MCF 10A (cell line): Measurements from ENCODE around the gene FECH. TPM values are rescaled to one million over a fixed set of nuclear protein-coding genes. Genes with fewer than 3 reads are reported as not detected.

Source experiments
- BruUV-seq: library from RNA; stranded (reverse); fragments of 400-500 nt; replicated peaks from 2 replicates; lab custom pipeline; 2021; lab: Mats Ljungman, UMichigan
- CTCF ChIA-PET: fragments of 300-600 bp; sonication (Branson Sonifier 250); formaldehyde crosslinking; extraction: SDS; loops from one replicate; lab custom pipeline; 2021; ENCODE audit warnings: antibody characterized with exemption, inconsistent platforms; lab: Yijun Ruan, JAX
- POLR2A ChIA-PET: fragments of 300-600, 350-650 bp; sonication (Branson Sonifier 250); formaldehyde crosslinking; extraction: SDS; loops from one replicate; lab custom pipeline; 2020; ENCODE audit warnings: antibody characterized with exemption, inconsistent platforms; lab: Yijun Ruan, JAX
- DNase-seq: peaks from one replicate; pipeline ENCODE4 v3.0.0-alpha.2; 2018; ENCODE audit not compliant: unreplicated experiment
- H3K27ac Mint-ChIP-seq: one replicate; pipeline ENCODE4 v1.8.0; 2022; ENCODE audit warnings: mild to moderate bottlenecking, low read depth, mixed read lengths; ENCODE audit not compliant: unreplicated experiment
- H3K27me3 Mint-ChIP-seq: one replicate; pipeline ENCODE4 v1.8.0; 2022; ENCODE audit warnings: mixed read lengths; ENCODE audit not compliant: insufficient read depth, unreplicated experiment
- H3K36me3 Mint-ChIP-seq: one replicate; pipeline ENCODE4 v1.8.0; 2022; ENCODE audit warnings: mild to moderate bottlenecking, moderate library complexity, mixed read lengths; ENCODE audit not compliant: insufficient read depth, unreplicated experiment
- H3K4me1 Mint-ChIP-seq: one replicate; pipeline ENCODE4 v1.8.0; 2022; ENCODE audit warnings: mixed read lengths; ENCODE audit not compliant: insufficient read depth, unreplicated experiment
- H3K4me3 Mint-ChIP-seq: one replicate; pipeline ENCODE4 v1.8.0; 2022; ENCODE audit warnings: mild to moderate bottlenecking, moderate library complexity, mixed read lengths; ENCODE audit not compliant: unreplicated experiment
- H3K9me3 Mint-ChIP-seq: one replicate; pipeline ENCODE4 v1.8.0; 2022; ENCODE audit warnings: mixed read lengths; ENCODE audit not compliant: unreplicated experiment
- CTCF ChIP-seq: fragments of 200-600 bp; IDR thresholded peaks from one replicate; pipeline ENCODE4 v1.8.0; 2022; ENCODE audit warnings: antibody characterized with exemption, mild to moderate bottlenecking; ENCODE audit not compliant: unreplicated experiment
- intact Hi-C: fragments of 100-400 bp; cut with micrococcal nuclease; formaldehyde crosslinking; loops from 2 replicates; pipeline ENCODE4 v1.14.1; 2022
- total RNA-seq: library from RNA; stranded (reverse); gene quantifications from 2 replicates; pipeline ENCODE4 v1.2.3, GENCODE V29; 2022

FECH gene
- total RNA-seq, 1 experiment from 2014 or later, result 23.4 TPM

- no peak overlapping the region for H3K4me3 Mint-ChIP-seq
- no peak for DNase-seq
- no peaks in the 10 kb centered on the region for H3K9me3 Mint-ChIP-seq
- no peaks in the 10 kb centered on the region for H3K36me3 Mint-ChIP-seq
- POLR2A ChIA-PET, result no interaction called here
- H3K27ac Mint-ChIP-seq, result no peak overlapping the region
- H3K27me3 Mint-ChIP-seq, result no peaks in the 10 kb centered on the region
- H3K4me1 Mint-ChIP-seq, result no peaks in the 10 kb centered on the region
- intact Hi-C loops, result no loop called here
- BruUV-seq, result no TSS peak
- no peak for TF ChIP-seq CTCF
- CTCF ChIA-PET, result interaction anchor here (0.9 to 1.7 kb wide), 2 partner anchors 18 to 23 kb away, joined by 4 to 5 read pairs; no protein-coding TSS in a partner anchor
These were observed 47.9 kb downstream of the FECH start for GRCh38 chr18:57538614-57539013.

GRCh38 chr18:57534511-57534909, 52.0 kb downstream of the FECH start:
- Mint-ChIP-seq H3K27me3 (no peaks in the 10 kb centered on the region), H3K9me3 (no peaks in the 10 kb centered on the region), H3K4me3 (no peak overlapping the region), H3K27ac (no peak overlapping the region), H3K36me3 (no peaks in the 10 kb centered on the region), H3K4me1 (no peaks in the 10 kb centered on the region)
- DNase-seq, result no peak
- intact Hi-C loops, result no loop called here
- no peak for TF ChIP-seq CTCF
- CTCF ChIA-PET, result no interaction called here
- BruUV-seq, result no TSS peak
- POLR2A ChIA-PET, result interaction anchor here (1.4 kb wide), 1 partner anchor 11 kb away, joined by 3 read pairs; no protein-coding TSS in a partner anchor

- no peak for DNase-seq
- TF ChIP-seq CTCF, result no peak
- POLR2A ChIA-PET, result interaction anchor here (1.4 kb wide), 1 partner anchor 12 kb away, joined by 3 read pairs; no protein-coding TSS in a partner anchor
- Mint-ChIP-seq H3K27me3 (no peaks in the 10 kb centered on the region), H3K36me3 (no peaks in the 10 kb centered on the region), H3K4me1 (no peaks in the 10 kb centered on the region), H3K9me3 (no peaks in the 10 kb centered on the region), H3K27ac (no peak overlapping the region), H3K4me3 (no peak overlapping the region)
- intact Hi-C loops, result no loop called here
- CTCF ChIA-PET, result no interaction called here
- no TSS peak for BruUV-seq
These were observed 52.5 kb downstream of the FECH start for GRCh38 chr18:57533868-57534510.

- intact Hi-C loops, result no loop called here
- BruUV-seq, result no TSS peak
- no peak overlapping the region for H3K4me3 Mint-ChIP-seq
- no peak for TF ChIP-seq CTCF
- H3K27ac Mint-ChIP-seq, result no peak overlapping the region
- DNase-seq, result no peak
- no peaks in the 10 kb centered on the region for H3K9me3 Mint-ChIP-seq
- H3K36me3 Mint-ChIP-seq, result no peaks in the 10 kb centered on the region
- ChIA-PET POLR2A (interaction anchor here (1.4 kb wide), 1 partner anchor 12 kb away, joined by 3 read pairs; no protein-coding TSS in a partner anchor), CTCF (interaction anchor here (0.6 to 0.7 kb wide), 3 partner anchors 253 to 827 kb away, joined by 3 read pairs; no protein-coding TSS in a partner anchor)
- H3K27me3 Mint-ChIP-seq, result no peaks in the 10 kb centered on the region
- no peaks in the 10 kb centered on the region for H3K4me1 Mint-ChIP-seq
These were observed 53.3 kb downstream of the FECH start for GRCh38 chr18:57533006-57533867.
